ENCODE measurements around the gene FAM200A. TPM values are rescaled to one million over a fixed set of nuclear protein-coding genes. Genes with fewer than 3 reads are reported as not detected.

Gene FAM200A
- total and polyA plus RNA-seq, 4 donors = 1.0 to 4.6 (median 2.1) TPM

DNA sequence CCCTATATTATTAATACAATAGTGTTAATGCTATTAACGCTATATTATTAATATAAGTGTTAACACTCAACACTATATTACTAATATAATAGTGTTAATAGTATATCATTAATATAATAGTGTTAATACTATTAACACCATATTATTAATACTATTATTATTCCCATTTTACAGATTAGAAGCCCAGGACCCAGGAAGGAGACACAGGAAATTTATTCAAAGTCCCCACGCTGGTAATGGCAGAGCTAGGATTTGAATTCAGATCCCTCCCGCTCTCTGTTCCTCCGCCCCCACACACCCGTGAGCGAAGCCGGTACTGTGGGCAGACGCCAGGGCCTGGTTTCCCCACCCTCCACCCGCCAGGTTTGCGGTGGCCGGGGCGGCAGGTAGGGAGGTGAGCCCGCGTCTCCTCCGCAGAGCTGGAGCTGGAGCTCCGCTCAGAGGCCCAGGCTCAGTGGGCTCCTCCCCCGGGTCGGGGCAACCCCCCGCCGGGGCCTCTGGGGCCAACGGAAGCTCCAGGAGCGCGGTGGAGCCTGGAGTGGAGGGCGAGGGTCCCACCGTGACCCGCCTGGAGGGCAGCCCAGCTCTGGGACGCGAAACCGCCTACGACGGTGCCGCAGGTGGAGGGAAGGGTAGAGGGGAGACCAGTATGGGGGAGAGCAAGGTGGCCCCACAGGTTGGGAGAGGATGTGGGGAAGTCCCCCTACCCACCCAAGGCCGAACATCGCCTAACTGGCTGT is 46.0 kb upstream of the FAM200A start, which contains the start of gene TMEM225B:
Gene TMEM225B, plus strand, starts transcription at position 506 of the 740 bp plus-strand sequence. CDS start 6,122 bp downstream, outside the sequence.
- 68% methylated on average over 34 of the region's 34 CpGs for WGBS

More for the DNA sequence above, 46.0 kb upstream of the FAM200A start, which contains the start of gene TMEM225B:
- TF ChIP-seq RAD21 (IDR thresholded peaks at IDR 0.05) (no peak), SP1 (IDR thresholded peaks at IDR 0.05) (no peak), FOXA2 (IDR thresholded peaks at IDR 0.05) (no peak), EGR1 (IDR thresholded peaks at IDR 0.05; ENCODE audit: low read depth in 2 of 2) (no peak), RXRA (IDR thresholded peaks at IDR 0.05) (no peak), TAF1 (conservative IDR thresholded peaks at IDR 0.05) (no peak), HNF4G (IDR thresholded peaks at IDR 0.05) (no peak), CTCF (IDR thresholded peaks at IDR 0.05; ENCODE audit: low read depth, low read length, missing input control) (no peak), NR2F2 (IDR thresholded peaks at IDR 0.05) (no peak), MAX (IDR thresholded peaks at IDR 0.05) (no peak), GABPA (IDR thresholded peaks at IDR 0.05 in 1 of 2, conservative IDR thresholded peaks at IDR 0.05 in 1 of 2) (no peak), REST (IDR thresholded peaks at IDR 0.05) (no peak), FOXA1 (IDR thresholded peaks at IDR 0.05) (no peak), HNF4A (conservative IDR thresholded peaks at IDR 0.05) (no peak), ATF3 (IDR thresholded peaks at IDR 0.05) (no peak), YY1 (IDR thresholded peaks at IDR 0.05) (no peak)
- H3K4me1 ChIP-seq (ENCODE audit: control insufficient read depth in 4 of 4, insufficient read depth in 4 of 4, low read length in 3 of 4) = no peaks in the 10 kb centered on the region
- no peak within 1 kb of the TSS for H3K4me3 ChIP-seq (ENCODE audit: low read depth in 1 of 3, low read length in 3 of 3)
- H3K9ac ChIP-seq (ENCODE audit: low read depth in 1 of 2, low read length in 2 of 2) = no peak within 1 kb of the TSS
- H3K9me3 ChIP-seq (ENCODE audit: control insufficient read depth in 4 of 4, low read length in 3 of 4) = no peaks in the 10 kb centered on the region
- H3K27me3 ChIP-seq (ENCODE audit: control insufficient read depth in 4 of 4, insufficient read depth in 4 of 4, low read length in 3 of 4) = no peaks in the 10 kb centered on the region
- H3K36me3 ChIP-seq (ENCODE audit: control insufficient read depth in 4 of 4, insufficient read depth in 3 of 4, low read depth in 1 of 4, low read length in 3 of 4) = no peaks in the 10 kb centered on the region
- no peak for DNase-seq (ENCODE audit: low spot score)
- no peak within 1 kb of the TSS for H3K27ac ChIP-seq (ENCODE audit: low read depth in 1 of 2, low read length in 2 of 2)

All from liver (tissue), 9 donors.